A549 (cell line): ENCODE measurements around the gene ANKRD33. TPM values are rescaled to one million over a fixed set of nuclear protein-coding genes. Genes with fewer than 3 reads are reported as not detected.

Experiments
- ATAC-seq, 2 experiments: fragments of 200-7000 bp in 1 of 2; fragments of >200 bp in 1 of 2; cut with Nextera tagmentation in 1 of 2; cut with Tn5 transposase in 1 of 2; 3 replicates each; pipeline versions ENCODE4 v1.8.0 to v1.9.1; 2018 to 2020; ENCODE audit warnings: mild to moderate bottlenecking in 1 of 2, moderate library complexity in 1 of 2
- CTCF ChIA-PET: fragments of 300-600 bp; sonication (Branson Sonifier 250); formaldehyde crosslinking; extraction: SDS; loops from one replicate; lab custom pipeline; 2021; ENCODE audit warnings: antibody characterized with exemption, inconsistent platforms; lab: Yijun Ruan, JAX
- POLR2A ChIA-PET: fragments of 350-600 bp; formaldehyde crosslinking; extraction: SDS; loops from one replicate; lab custom pipeline; 2021; ENCODE audit warnings: antibody characterized with exemption, inconsistent platforms; lab: Yijun Ruan, JAX
- DNase-seq, 2 experiments: peaks; one replicate each; pipeline versions ENCODE4 v3.0.0 to v3.0.0-alpha.2; 2011 to 2016; ENCODE audit warnings: low read depth in 1 of 2, low spot score in 1 of 2
- FAIRE-seq: peaks from 2 replicates; lab custom pipeline; 2011; peaks lifted over from hg19 to GRCh38; lab: Jason Lieb, UNC
- H3K27ac ChIP-seq, 2 experiments: fragments of >200 bp; sonication (Bioruptor Twin); formaldehyde crosslinking; 3 replicates each; pipeline ENCODE4 v1.5.1; 2016 to 2017
- H3K4me1 ChIP-seq: fragments of >200 bp; sonication (Bioruptor Twin); formaldehyde crosslinking; 3 replicates; pipeline ENCODE4 v1.6.1; 2016
- H3K4me2 ChIP-seq: fragments of >200 bp; sonication (Bioruptor Twin); formaldehyde crosslinking; 3 replicates; pipeline ENCODE4 v1.6.1; 2016
- H3K4me3 ChIP-seq: fragments of >200 bp; sonication (Bioruptor Twin); formaldehyde crosslinking; 3 replicates; pipeline ENCODE4 v1.5.1; 2016
- H3K9me3 ChIP-seq: fragments of >200 bp; sonication (Bioruptor Twin); formaldehyde crosslinking; 3 replicates; pipeline ENCODE4 v1.6.1; 2016
- ATOH8 ChIP-seq: fragments of 250-450 bp; sonication (Bioruptor Pico); IDR thresholded peaks from 2 replicates; pipeline ENCODE4 v1.5.0; 2020; ENCODE audit warnings: low read depth, mild to moderate bottlenecking, moderate library complexity
- CBX2 ChIP-seq: fragments of 200-600 bp; sonication (generic); IDR thresholded peaks from 2 replicates; pipeline ENCODE4 v1.6.1; 2016; ENCODE audit warnings: low read depth, mild to moderate bottlenecking, borderline replicate concordance
- CBX8 ChIP-seq: fragments of 200-600 bp; sonication (generic); IDR thresholded peaks from 2 replicates; pipeline ENCODE4 v1.6.1; 2016
- CEBPB ChIP-seq, 2 experiments: fragments of >200 bp in 1 of 2; sonication (Bioruptor Twin) in 1 of 2; formaldehyde crosslinking in 1 of 2; IDR thresholded peaks; 2 replicates each; pipeline ENCODE4 v1.6.1; 2012 to 2016
- CHD4 ChIP-seq: fragments of 200-600 bp; sonication (generic); IDR thresholded peaks from 2 replicates; pipeline ENCODE4 v1.6.1; 2016; ENCODE audit warnings: antibody characterized with exemption, mild to moderate bottlenecking, borderline replicate concordance
- CTCF ChIP-seq: fragments of >200 bp; sonication (Bioruptor Twin); formaldehyde crosslinking; IDR thresholded peaks from 3 replicates; pipeline ENCODE4 v1.5.1; 2016
- EHF ChIP-seq: fragments of 250-450 bp; sonication (Bioruptor Pico); IDR thresholded peaks from 2 replicates; pipeline ENCODE4 v1.5.0; 2020; ENCODE audit warnings: mild to moderate bottlenecking
- ELK1 ChIP-seq: fragments of 150-350 bp; IDR thresholded peaks from 2 replicates; pipeline ENCODE4 v1.6.1; 2014; ENCODE audit warnings: low read depth, mild to moderate bottlenecking, low read length
- FOSL2 ChIP-seq, 2 experiments: fragments of 450-650 bp in 1 of 2; fragments of >200 bp in 1 of 2; sonication (Bioruptor Twin) in 1 of 2; formaldehyde crosslinking; IDR thresholded peaks; 2 replicates each; pipeline versions ENCODE4 v1.5.0 to v1.6.1; 2016 to 2020; ENCODE audit warnings: mild to moderate bottlenecking in 1 of 2, moderate library complexity in 1 of 2
- HEYL ChIP-seq: fragments of 250-450 bp; sonication (Bioruptor Pico); IDR thresholded peaks from 2 replicates; pipeline ENCODE4 v1.8.0; 2021; ENCODE audit warnings: mild to moderate bottlenecking, moderate library complexity
- HMGXB4 ChIP-seq: fragments of 250-450 bp; sonication (Bioruptor Pico); IDR thresholded peaks from 2 replicates; pipeline ENCODE4 v1.5.0; 2021; ENCODE audit warnings: mild to moderate bottlenecking, moderate library complexity, borderline replicate concordance
- HOXA7 ChIP-seq: fragments of 250-450 bp; sonication (Bioruptor Pico); IDR thresholded peaks from 2 replicates; pipeline ENCODE4 v1.5.0; 2020; ENCODE audit warnings: mild to moderate bottlenecking, moderate library complexity
- JUNB ChIP-seq: fragments of >200 bp; sonication (Bioruptor Twin); formaldehyde crosslinking; IDR thresholded peaks from 2 replicates; pipeline ENCODE4 v1.6.1; 2016
- MAFK ChIP-seq: fragments of 450-650 bp; IDR thresholded peaks from 2 replicates; pipeline ENCODE4 v1.6.1; 2014; ENCODE audit not compliant: partially characterized antibody
- MAX ChIP-seq: IDR thresholded peaks from 2 replicates; pipeline ENCODE4 v1.6.1; 2012
- MAZ ChIP-seq: fragments of 150-350 bp; IDR thresholded peaks from 2 replicates; pipeline ENCODE4 v1.6.1; 2014; ENCODE audit warnings: antibody characterized with exemption, low read depth, low read length, borderline replicate concordance
- MYC ChIP-seq: IDR thresholded peaks from 2 replicates; pipeline ENCODE4 v1.6.1; 2012; ENCODE audit warnings: mild to moderate bottlenecking, inconsistent platforms, low read length, improper control_type of control experiment, borderline replicate concordance
- NR3C1 ChIP-seq: fragments of >200 bp; sonication (Bioruptor Twin); formaldehyde crosslinking; IDR thresholded peaks from 3 replicates; pipeline ENCODE4 v1.6.1; 2017
- PHF8 ChIP-seq: fragments of 200-600 bp; sonication (generic); IDR thresholded peaks from 2 replicates; pipeline ENCODE4 v1.6.1; 2016; ENCODE audit warnings: low read depth, mild to moderate bottlenecking, antibody characterized with exemption, moderate library complexity, borderline replicate concordance
- POLR2A ChIP-seq: IDR thresholded peaks from 2 replicates; pipeline ENCODE4 v1.6.1; 2012; ENCODE audit warnings: mild to moderate bottlenecking, low read length
- RAD21 ChIP-seq, 2 experiments: fragments of >200 bp in 1 of 2; sonication (Bioruptor Twin) in 1 of 2; formaldehyde crosslinking in 1 of 2; IDR thresholded peaks in 1 of 2; conservative IDR thresholded peaks in 1 of 2; 2 replicates in 1 of 2; 3 replicates in 1 of 2; pipeline ENCODE4 v1.6.1; 2012 to 2018; ENCODE audit warnings: inconsistent platforms in 1 of 2
- RARB ChIP-seq: fragments of 250-450 bp; sonication (Bioruptor Pico); IDR thresholded peaks from 2 replicates; pipeline ENCODE4 v1.8.0; 2021; ENCODE audit warnings: mild to moderate bottlenecking, moderate library complexity
- SREBF2 ChIP-seq: fragments of 450-650 bp; IDR thresholded peaks from 2 replicates; pipeline ENCODE4 v1.6.1; 2014; ENCODE audit warnings: mild to moderate bottlenecking, moderate library complexity
- TFCP2L1 ChIP-seq: fragments of 250-450 bp; sonication (Bioruptor Pico); IDR thresholded peaks from 2 replicates; pipeline ENCODE4 v1.5.0; 2021; ENCODE audit warnings: mild to moderate bottlenecking
- ZC3H11A ChIP-seq: fragments of 450-650 bp; IDR thresholded peaks from 2 replicates; pipeline ENCODE4 v1.6.1; 2014; ENCODE audit warnings: antibody characterized with exemption, mild to moderate bottlenecking
- WGBS: methylation state at CpG from one replicate; pipeline ENCODE4 v1.1.6; 2017; ENCODE audit errors: missing lambda C conversion rate; 5-methylcytosine and 5-hydroxymethylcytosine counted together
- polyA plus RNA-seq, 4 experiments: library from polyadenylated mRNA; depleted of rRNA in 3 of 4; stranded (reverse); fragments of >200 nt; fragmentation: RNase III in 1 of 4; extraction: RNeasy Plus Mini Kit Qiagen cat#74134 plus additional on column Dnase treatment in 1 of 4; gene quantifications; 2 replicates in 3 of 4; 3 replicates in 1 of 4; pipeline ENCODE4 v1.2.3, GENCODE V29; 2011 to 2017

Gene ANKRD33
- polyA plus RNA-seq, 2 of the 4 experiments (the other 2 are of a cell fraction): not detected

- H3K4me2 ChIP-seq: no peak overlapping the region
- ATAC-seq: no peak
- POLR2A ChIA-PET: no interaction called here
- H3K4me1 ChIP-seq: no peaks in the 10 kb centered on the region
- TF ChIP-seq CBX8 (no peak), TFCP2L1 (CRISPR knock-in tag) (no peak), RARB (no peak), CBX2 (no peak), HMGXB4 (CRISPR knock-in tag) (no peak), FOSL2 (IDR thresholded peaks at IDR 0.05) (no peak), FOSL2 (CRISPR knock-in tag; IDR thresholded peaks at IDR 0.05) (no peak), POLR2A (no peak), MYC (no peak), RAD21 (conservative IDR thresholded peaks at IDR 0.05 in 1 of 2, IDR thresholded peaks at IDR 0.05 in 1 of 2) (no peak), ELK1 (no peak), ZC3H11A (no peak), MAX (no peak), CHD4 (no peak), NR3C1 (no peak), EHF (CRISPR knock-in tag) (no peak), HOXA7 (CRISPR knock-in tag) (no peak), ATOH8 (CRISPR knock-in tag) (no peak), JUNB (no peak), SREBF2 (no peak)
- no peak for FAIRE-seq
- H3K9me3 ChIP-seq: no peaks in the 10 kb centered on the region
- DNase-seq: no peak
- CTCF ChIA-PET: no interaction called here
- WGBS: 88% methylated on average over 54 of the region's 67 CpGs
- no peak overlapping the region for H3K27ac ChIP-seq
- H3K4me3 ChIP-seq: no peak overlapping the region
Observed at GRCh38 chr12:51868821-51869495, 18.9 kb upstream of the ANKRD33 start.

- ATAC-seq: no peak
- ChIA-PET CTCF (interaction anchor here (1.0 to 1.1 kb wide), 3 partner anchors 9 to 38 kb away, joined by 3 read pairs; no protein-coding TSS in a partner anchor), POLR2A (no interaction called here)
- H3K4me1 ChIP-seq: no peaks in the 10 kb centered on the region
- 72% methylated on average over 16 of the region's 20 CpGs for WGBS
- no peaks in the 10 kb centered on the region for H3K9me3 ChIP-seq
- H3K4me3 ChIP-seq: no peak overlapping the region
- DNase-seq: no peak
- TF ChIP-seq TFCP2L1 (CRISPR knock-in tag) (no peak), CTCF (no peak), PHF8 (no peak), MAZ (no peak), MAFK (no peak), FOSL2 (IDR thresholded peaks at IDR 0.05) (no peak), FOSL2 (CRISPR knock-in tag; IDR thresholded peaks at IDR 0.05) (no peak), CEBPB (IDR thresholded peaks at IDR 0.05) (no peak), SREBF2 (no peak), HEYL (CRISPR knock-in tag) (no peak)
- no peak overlapping the region for H3K27ac ChIP-seq
- no peak for FAIRE-seq
- H3K4me2 ChIP-seq: no peak overlapping the region
Observed at GRCh38 chr12:51869496-51869865, 18.4 kb upstream of the ANKRD33 start.
